Osteoblast (primary cell): ENCODE measurements around the gene NKAIN1. TPM values are rescaled to one million over a fixed set of nuclear protein-coding genes. Genes with fewer than 3 reads are reported as not detected.

Experiments
- DNase-seq: peaks from one replicate; pipeline ENCODE4 v3.0.0; 2011; ENCODE audit warnings: low spot score, mixed read lengths; ENCODE audit not compliant: insufficient read length; ENCODE audit errors: missing footprints
- H2AFZ ChIP-seq: 2 replicates; pipeline ENCODE4 v1.6.0; 2011; ENCODE audit warnings: mild to moderate bottlenecking, low read length
- H3K27ac ChIP-seq: 2 replicates; pipeline ENCODE4 v1.5.1; 2011; ENCODE audit warnings: mild to moderate bottlenecking, low read depth, low read length, moderate library complexity
- H3K27me3 ChIP-seq: 2 replicates; pipeline ENCODE4 v1.6.0; 2012; ENCODE audit warnings: mild to moderate bottlenecking, control low read depth, inconsistent platforms, low read length, moderate library complexity; ENCODE audit not compliant: insufficient read depth
- H3K36me3 ChIP-seq: 2 replicates; pipeline ENCODE4 v1.5.1; 2011; ENCODE audit warnings: mild to moderate bottlenecking, low read length, control low read depth, moderate library complexity; ENCODE audit not compliant: insufficient read depth
- H3K4me1 ChIP-seq: 2 replicates; pipeline ENCODE4 v1.5.1; 2011; ENCODE audit warnings: mild to moderate bottlenecking, low read length, control low read depth, moderate library complexity; ENCODE audit not compliant: insufficient read depth
- H3K4me2 ChIP-seq: 2 replicates; pipeline ENCODE4 v1.6.0; 2011; ENCODE audit warnings: mild to moderate bottlenecking, low read length; ENCODE audit not compliant: insufficient read depth
- H3K4me3 ChIP-seq: fragments of 200-600 bp; sonication (generic); 3 replicates; pipeline ENCODE4 v1.5.1; 2012; ENCODE audit warnings: mild to moderate bottlenecking, low read length, inconsistent platforms; ENCODE audit not compliant: insufficient read depth
- H3K79me2 ChIP-seq: 2 replicates; pipeline ENCODE4 v1.6.0; 2012; ENCODE audit warnings: mild to moderate bottlenecking, low read length, control low read depth, inconsistent platforms; ENCODE audit not compliant: insufficient read depth
- H3K9me3 ChIP-seq: 2 replicates; pipeline ENCODE4 v1.5.1; 2011; ENCODE audit warnings: low read depth, low read length, control low read depth
- H4K20me1 ChIP-seq: 2 replicates; pipeline ENCODE4 v1.6.0; 2012; ENCODE audit warnings: mild to moderate bottlenecking, low read length, control low read depth; ENCODE audit not compliant: insufficient read depth
- total RNA-seq: library from RNA; depleted of rRNA; stranded (reverse); fragments of >200 nt; gene quantifications from 2 replicates; pipeline ENCODE4 v1.2.3, GENCODE V29; 2012
- TF ChIP-seq, protein P1 (sequence below): IDR thresholded peaks from 2 replicates; pipeline ENCODE4 v1.5.1; 2011; ENCODE audit warnings: mild to moderate bottlenecking, low read depth, low read length, moderate library complexity; ENCODE audit errors: extremely low read depth

Gene NKAIN1
- total RNA-seq, 1 donor, result not detected

DNA sequence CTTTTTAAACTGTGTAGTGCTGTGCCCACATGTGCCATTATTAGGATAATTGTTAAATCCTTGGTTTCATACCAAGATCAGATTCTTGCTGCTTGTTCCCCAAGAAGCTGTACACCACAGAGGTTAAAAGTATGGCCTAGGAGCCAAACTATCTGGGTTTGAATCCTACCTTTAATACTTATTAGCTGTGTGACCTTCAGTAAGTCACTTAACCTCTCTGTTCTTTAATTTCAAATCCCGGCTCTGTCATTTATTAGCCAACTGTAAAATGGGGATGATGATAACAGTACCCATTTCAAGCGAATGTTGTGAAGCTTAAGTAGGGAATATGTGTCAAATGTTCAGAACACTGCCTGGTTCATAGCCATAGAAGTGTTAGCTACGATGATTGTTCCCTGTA is 32.6 kb downstream of the NKAIN1 start:
- no peak for DNase-seq
- no peaks in the 10 kb centered on the region for H3K79me2 ChIP-seq
- H3K9me3 ChIP-seq, result peaks cover 2% of the 10 kb centered on the region
- H3K4me1 ChIP-seq, result no peaks in the 10 kb centered on the region
- H3K36me3 ChIP-seq, result no peaks in the 10 kb centered on the region
- TF ChIP-seq, protein P1, sequence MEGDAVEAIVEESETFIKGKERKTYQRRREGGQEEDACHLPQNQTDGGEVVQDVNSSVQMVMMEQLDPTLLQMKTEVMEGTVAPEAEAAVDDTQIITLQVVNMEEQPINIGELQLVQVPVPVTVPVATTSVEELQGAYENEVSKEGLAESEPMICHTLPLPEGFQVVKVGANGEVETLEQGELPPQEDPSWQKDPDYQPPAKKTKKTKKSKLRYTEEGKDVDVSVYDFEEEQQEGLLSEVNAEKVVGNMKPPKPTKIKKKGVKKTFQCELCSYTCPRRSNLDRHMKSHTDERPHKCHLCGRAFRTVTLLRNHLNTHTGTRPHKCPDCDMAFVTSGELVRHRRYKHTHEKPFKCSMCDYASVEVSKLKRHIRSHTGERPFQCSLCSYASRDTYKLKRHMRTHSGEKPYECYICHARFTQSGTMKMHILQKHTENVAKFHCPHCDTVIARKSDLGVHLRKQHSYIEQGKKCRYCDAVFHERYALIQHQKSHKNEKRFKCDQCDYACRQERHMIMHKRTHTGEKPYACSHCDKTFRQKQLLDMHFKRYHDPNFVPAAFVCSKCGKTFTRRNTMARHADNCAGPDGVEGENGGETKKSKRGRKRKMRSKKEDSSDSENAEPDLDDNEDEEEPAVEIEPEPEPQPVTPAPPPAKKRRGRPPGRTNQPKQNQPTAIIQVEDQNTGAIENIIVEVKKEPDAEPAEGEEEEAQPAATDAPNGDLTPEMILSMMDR, result no peak
- H2AFZ ChIP-seq, result no peak overlapping the region
- no peaks in the 10 kb centered on the region for H3K27me3 ChIP-seq
- H3K4me2 ChIP-seq, result no peak overlapping the region
- H3K27ac ChIP-seq, result no peak overlapping the region
- no peak overlapping the region for H3K4me3 ChIP-seq
- H4K20me1 ChIP-seq, result no peaks in the 10 kb centered on the region

GRCh38 chr1:31203215-31203614 is 36.5 kb downstream of the NKAIN1 start:
- no peaks in the 10 kb centered on the region for H3K27me3 ChIP-seq
- no peaks in the 10 kb centered on the region for H3K9me3 ChIP-seq
- H4K20me1 ChIP-seq, result no peaks in the 10 kb centered on the region
- DNase-seq, result no peak
- H3K36me3 ChIP-seq, result no peaks in the 10 kb centered on the region
- no peak overlapping the region for H2AFZ ChIP-seq
- H3K79me2 ChIP-seq, result no peaks in the 10 kb centered on the region
- no peak overlapping the region for H3K4me3 ChIP-seq
- no peaks in the 10 kb centered on the region for H3K4me1 ChIP-seq
- no peak overlapping the region for H3K27ac ChIP-seq
- no peak overlapping the region for H3K4me2 ChIP-seq
- TF ChIP-seq, protein P1, result no peak

- H3K27me3 ChIP-seq, result no peaks in the 10 kb centered on the region
- DNase-seq, result no peak
- no peak overlapping the region for H2AFZ ChIP-seq
- H3K4me1 ChIP-seq, result no peaks in the 10 kb centered on the region
- H4K20me1 ChIP-seq, result no peaks in the 10 kb centered on the region
- no peak overlapping the region for H3K27ac ChIP-seq
- no peaks in the 10 kb centered on the region for H3K36me3 ChIP-seq
- no peak overlapping the region for H3K4me3 ChIP-seq
- H3K9me3 ChIP-seq, result no peaks in the 10 kb centered on the region
- TF ChIP-seq, protein P1, result no peak
- no peaks in the 10 kb centered on the region for H3K79me2 ChIP-seq
- H3K4me2 ChIP-seq, result no peak overlapping the region
These were observed 37.7 kb downstream of the NKAIN1 start for GRCh38 chr1:31201931-31202360.

- Histone ChIP-seq H2AFZ (no peak overlapping the region), H3K27me3 (no peaks in the 10 kb centered on the region), H3K4me2 (no peak overlapping the region), H3K4me3 (no peak overlapping the region), H3K79me2 (no peaks in the 10 kb centered on the region), H3K36me3 (no peaks in the 10 kb centered on the region), H3K9me3 (no peaks in the 10 kb centered on the region), H3K27ac (no peak overlapping the region), H3K4me1 (no peaks in the 10 kb centered on the region), H4K20me1 (no peaks in the 10 kb centered on the region)
- TF ChIP-seq, protein P1, result no peak
- DNase-seq, result no peak
These were observed 39.7 kb downstream of the NKAIN1 start for GRCh38 chr1:31199949-31200348.
